T-helper 17 cell (primary cell): Measurements from ENCODE around the gene ANO9. TPM values are rescaled to one million over a fixed set of nuclear protein-coding genes. Genes with fewer than 3 reads are reported as not detected.
"Not testable (repeated sequence)": the region's sequence is repeated elsewhere in the genome, so short reads cannot be mapped to it uniquely, and the experiment has no call there.

Experiments used
- ATAC-seq: fragments of 150-1000 bp; cut with Tn5 transposase; 2 replicates; pipeline ENCODE4 v1.10.0; 2021; ENCODE audit warnings: mild to moderate bottlenecking, moderate library complexity
- DNase-seq, 3 donors: peaks; one replicate each; pipeline versions ENCODE4 v3.0.0 to v3.0.0-alpha.2; 2020 to 2021
- H3K9me3 ChIP-seq: one replicate; pipeline ENCODE4 v1.7.0; 2013; ENCODE audit warnings: low read length, mild to moderate bottlenecking; ENCODE audit not compliant: control insufficient read depth, poor library complexity, severe bottlenecking
- H3K27ac Mint-ChIP-seq: one replicate; pipeline ENCODE4 v1.8.0; 2022; ENCODE audit warnings: mild to moderate bottlenecking, moderate library complexity, mixed read lengths
- H3K27me3 Mint-ChIP-seq: one replicate; pipeline ENCODE4 v1.8.0; 2022; ENCODE audit warnings: mixed read lengths
- H3K36me3 Mint-ChIP-seq: one replicate; pipeline ENCODE4 v1.8.0; 2022; ENCODE audit warnings: low read depth, mixed read lengths
- H3K4me1 Mint-ChIP-seq: one replicate; pipeline ENCODE4 v1.8.0; 2022; ENCODE audit warnings: mild to moderate bottlenecking, mixed read lengths
- H3K4me3 Mint-ChIP-seq: one replicate; pipeline ENCODE4 v1.8.0; 2022; ENCODE audit warnings: mild to moderate bottlenecking, moderate library complexity, mixed read lengths
- total RNA-seq, 4 donors: library from RNA in 2 of 4; stranded (reverse) in 2 of 4; gene quantifications; one replicate each; pipeline ENCODE4 v1.2.3 and lab custom pipeline; 2022 to 2026

ANO9 gene
- total RNA-seq, 2 donors from 2014 or later: 131 to 165 TPM

DNA sequence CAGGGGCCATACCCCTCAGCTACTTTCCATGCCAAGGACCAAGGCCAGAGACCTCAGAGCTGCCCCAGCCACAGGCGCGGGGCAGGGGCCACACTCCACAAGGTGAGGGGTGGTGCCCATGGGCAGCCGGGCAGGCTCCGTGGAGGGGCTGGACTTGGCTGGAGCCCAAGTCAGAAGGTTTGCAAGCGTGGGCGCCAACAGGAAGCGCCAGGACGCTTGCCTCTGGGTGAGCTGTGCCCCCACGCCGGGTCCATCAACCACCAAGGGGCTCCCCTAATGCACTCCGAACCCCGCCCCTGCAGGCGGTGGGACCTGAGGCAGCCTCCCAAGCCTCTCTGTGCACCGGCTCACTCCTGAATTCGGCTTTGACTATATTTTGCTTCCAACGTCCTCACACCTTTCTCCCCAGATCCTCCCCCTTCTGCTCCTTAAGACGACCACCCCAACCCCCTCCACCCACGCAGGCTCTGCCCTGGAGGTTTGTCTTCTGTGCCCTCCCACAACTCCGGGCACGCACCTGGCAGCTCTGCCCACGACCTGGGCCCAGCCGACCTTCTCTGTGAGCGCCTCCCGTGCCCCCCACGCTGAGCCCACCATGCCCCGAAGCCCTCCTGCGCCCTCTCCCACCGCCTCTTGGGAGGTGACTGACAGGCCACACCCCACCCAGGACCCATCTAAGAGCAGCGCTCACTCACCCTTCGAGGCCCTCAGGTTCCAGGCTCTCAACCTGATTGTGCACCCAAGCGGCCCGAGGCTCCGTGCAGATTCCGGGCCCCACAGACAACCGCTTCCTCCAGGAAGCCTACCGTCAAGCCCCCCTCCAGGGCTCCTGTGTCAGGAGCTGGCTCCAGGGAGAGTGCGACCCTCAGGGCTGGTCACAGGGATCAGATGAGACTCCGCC is 50.4 kb downstream of the ANO9 start:
- peaks cover 3% of the 10 kb centered on the region for H3K4me1 Mint-ChIP-seq
- ATAC-seq (no peak), DNase-seq (no peak)

DNA sequence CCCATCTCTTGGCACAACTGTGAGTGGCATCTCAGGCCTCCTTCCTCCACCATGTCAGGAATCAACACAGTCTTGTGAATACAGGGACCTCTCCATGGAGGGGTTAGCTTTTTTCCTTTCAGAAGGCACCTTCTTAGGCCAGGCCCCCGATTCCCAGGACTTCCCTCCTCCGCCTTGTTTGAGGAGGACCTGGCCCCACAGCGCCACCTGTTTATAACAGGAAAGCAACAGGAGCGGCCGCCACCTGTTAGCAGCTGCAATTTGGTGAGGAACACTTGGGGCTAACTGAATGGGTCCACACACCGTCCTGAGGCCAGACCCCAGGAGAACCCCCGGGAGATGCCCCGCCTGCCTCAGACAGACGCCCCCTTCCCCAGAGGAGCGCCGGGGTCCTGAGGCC is 51.6 kb downstream of the ANO9 start:
- H3K4me1 Mint-ChIP-seq: peaks cover 3% of the 10 kb centered on the region
- H3K27me3 Mint-ChIP-seq: no peaks in the 10 kb centered on the region
- no peak for DNase-seq
- no peaks in the 10 kb centered on the region for H3K36me3 Mint-ChIP-seq
- peak overlapping the region; percentile 41 for H3K27ac Mint-ChIP-seq
- ATAC-seq: no peak
- H3K4me3 Mint-ChIP-seq: no peak overlapping the region
- no peaks in the 10 kb centered on the region for H3K9me3 ChIP-seq

More for the DNA sequence above, 50.4 kb downstream of the ANO9 start:
- no peaks in the 10 kb centered on the region for H3K9me3 ChIP-seq
- no peaks in the 10 kb centered on the region for H3K27me3 Mint-ChIP-seq
- no peak overlapping the region for H3K4me3 Mint-ChIP-seq
- no peak overlapping the region for H3K27ac Mint-ChIP-seq
- no peaks in the 10 kb centered on the region for H3K36me3 Mint-ChIP-seq

DNA sequence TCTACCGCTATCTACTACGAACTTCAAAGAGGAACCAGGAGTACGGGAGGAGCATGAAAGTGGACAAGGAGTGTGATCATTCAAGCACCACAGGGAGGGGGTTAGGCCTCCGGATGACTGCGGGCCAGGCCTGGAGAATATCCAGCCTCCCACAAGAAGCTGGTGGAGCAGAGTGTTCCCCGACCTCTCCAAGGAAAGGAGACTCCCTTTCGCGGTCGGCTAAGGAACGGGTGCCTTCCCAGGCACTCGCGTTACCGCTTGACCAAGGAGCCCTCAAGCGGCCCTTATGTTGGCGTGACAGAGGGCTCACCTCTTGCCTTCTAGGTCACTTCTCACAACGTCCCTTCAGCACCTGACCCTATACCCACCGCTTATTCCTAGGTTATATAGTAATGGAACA is 52.4 kb downstream of the ANO9 start:
- not testable (repeated sequence) for H3K27ac Mint-ChIP-seq, H3K9me3 ChIP-seq, H3K27me3 Mint-ChIP-seq, ATAC-seq, DNase-seq, H3K36me3 Mint-ChIP-seq, H3K4me3 Mint-ChIP-seq, H3K4me1 Mint-ChIP-seq

DNA sequence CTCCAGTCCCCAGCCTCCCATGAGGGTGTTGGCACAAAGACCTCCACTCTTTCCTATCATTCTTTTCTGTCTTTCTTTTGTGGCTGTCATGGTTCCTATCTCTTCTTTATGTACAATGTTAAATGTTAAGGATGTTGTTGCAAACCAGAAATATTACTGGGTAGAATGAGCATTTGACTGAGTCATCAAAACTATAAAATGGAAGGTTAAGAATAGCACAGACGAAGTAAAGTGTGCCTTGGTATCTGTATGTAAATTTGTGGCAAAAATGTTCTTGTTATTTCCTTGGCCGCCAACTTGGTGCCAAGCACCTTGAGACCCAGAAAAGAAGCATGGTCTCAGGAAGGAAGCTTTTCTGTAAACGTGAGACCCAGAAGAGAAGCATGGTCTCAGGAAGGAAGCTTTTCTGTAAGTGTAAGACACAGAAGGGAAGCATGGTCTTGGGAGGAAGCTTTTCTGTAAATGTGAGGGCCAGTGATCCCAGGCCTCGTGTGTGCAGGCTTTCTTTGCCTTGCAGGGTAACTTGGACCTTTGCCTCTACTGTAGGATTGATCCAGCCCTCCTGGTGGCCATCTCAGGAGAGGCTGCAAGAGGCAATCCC is 54.5 kb downstream of the ANO9 start:
- no peaks in the 10 kb centered on the region for H3K9me3 ChIP-seq
- ATAC-seq (no peak), DNase-seq (no peak)
- Mint-ChIP-seq H3K36me3 (no peaks in the 10 kb centered on the region), H3K4me1 (peaks cover 11% of the 10 kb centered on the region), H3K4me3 (no peak overlapping the region), H3K27ac (no peak overlapping the region), H3K27me3 (peaks cover 7% of the 10 kb centered on the region)

DNA sequence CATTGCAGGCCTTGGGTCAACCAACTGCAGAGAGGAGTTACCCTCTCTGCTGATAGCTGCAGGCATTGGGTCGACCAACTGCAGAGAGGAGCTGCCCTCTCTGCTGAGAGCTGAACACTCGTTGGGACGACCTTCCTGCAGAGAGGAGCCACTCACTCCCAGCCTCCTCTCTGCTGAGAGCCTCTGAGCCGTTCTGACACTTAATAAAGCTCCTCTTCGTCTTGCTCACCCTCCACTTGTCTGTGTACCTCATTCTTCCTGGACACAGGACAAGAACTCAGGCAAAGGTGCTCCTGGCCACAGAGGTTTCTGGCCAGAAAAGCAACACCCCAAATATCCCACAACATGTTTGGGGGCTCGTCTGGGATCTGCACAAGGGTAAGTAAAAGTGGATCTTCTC is 55.3 kb downstream of the ANO9 start:
- no peaks in the 10 kb centered on the region for H3K9me3 ChIP-seq
- Mint-ChIP-seq H3K4me3 (no peak overlapping the region), H3K4me1 (peaks cover 13% of the 10 kb centered on the region), H3K36me3 (no peaks in the 10 kb centered on the region), H3K27ac (no peak overlapping the region), H3K27me3 (peaks cover 7% of the 10 kb centered on the region)
- ATAC-seq (no peak), DNase-seq (no peak)

DNA sequence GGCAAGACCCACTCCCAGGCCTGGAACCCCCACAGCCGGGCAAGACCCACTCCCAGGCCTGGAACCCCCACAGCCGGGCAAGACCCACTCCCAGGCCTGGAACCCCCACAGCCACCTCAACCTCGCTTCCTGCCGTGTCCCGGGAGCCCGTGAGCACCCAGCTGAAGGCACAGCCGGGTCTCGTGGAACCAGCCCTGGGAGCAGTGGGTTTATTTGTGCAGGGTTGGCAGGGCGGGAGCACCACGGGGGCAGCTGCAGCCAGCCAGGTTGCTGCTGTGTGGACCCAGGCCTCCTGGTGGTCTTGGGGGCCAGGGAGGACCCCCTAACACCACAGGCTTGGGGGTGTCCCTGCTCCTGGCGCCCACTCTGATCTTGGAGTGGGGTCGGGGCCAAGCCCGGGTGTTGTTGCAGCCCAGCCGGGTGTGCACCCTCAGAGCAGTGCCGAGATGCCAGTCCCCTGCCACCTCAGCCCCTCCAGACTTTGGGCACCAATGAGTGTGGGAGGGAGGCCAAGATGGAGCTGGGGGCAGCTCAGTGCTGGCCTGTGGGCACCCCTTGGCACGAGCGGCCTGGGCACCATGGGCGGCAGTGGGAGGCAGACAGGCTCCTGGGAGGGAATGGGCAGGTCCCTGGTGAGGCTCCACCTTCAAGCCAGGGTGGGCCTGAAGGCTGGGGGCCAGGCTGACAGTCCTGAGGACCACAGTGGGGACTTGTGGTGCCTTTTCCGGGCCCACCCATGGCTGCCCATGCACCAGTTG is 56.0 kb downstream of the ANO9 start:
- ATAC-seq: no peak
- H3K4me1 Mint-ChIP-seq: peaks cover 13% of the 10 kb centered on the region
- no peaks in the 10 kb centered on the region for H3K36me3 Mint-ChIP-seq
- no peaks in the 10 kb centered on the region for H3K9me3 ChIP-seq
- no peak overlapping the region for H3K27ac Mint-ChIP-seq
- DNase-seq: no peak
- H3K4me3 Mint-ChIP-seq: no peak overlapping the region
- H3K27me3 Mint-ChIP-seq: peaks cover 7% of the 10 kb centered on the region

DNA sequence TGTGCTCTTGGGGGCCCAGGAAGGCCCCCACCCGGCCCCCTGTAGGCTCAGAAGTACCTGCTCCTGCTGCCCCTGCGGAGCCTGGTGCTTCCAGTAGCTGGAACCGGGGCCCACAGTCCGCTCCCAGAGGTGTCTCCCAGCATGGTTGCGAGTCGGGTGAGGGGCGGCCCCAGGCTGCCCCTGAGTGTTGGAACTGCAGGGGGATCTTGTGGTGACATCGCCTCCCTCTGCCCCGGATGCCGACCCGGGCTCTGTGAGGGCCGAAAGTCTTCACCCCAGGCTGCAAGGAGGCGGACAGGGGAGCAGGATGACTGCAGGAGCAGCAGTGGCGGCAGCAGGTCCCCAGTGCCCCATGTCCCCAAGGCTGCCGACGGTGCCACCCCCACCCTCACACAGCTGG is 57.3 kb downstream of the ANO9 start:
- Mint-ChIP-seq H3K27ac (no peak overlapping the region), H3K27me3 (peaks cover 7% of the 10 kb centered on the region), H3K4me1 (peaks cover 13% of the 10 kb centered on the region), H3K36me3 (no peaks in the 10 kb centered on the region), H3K4me3 (no peak overlapping the region)
- DNase-seq (no peak), ATAC-seq (no peak)
- H3K9me3 ChIP-seq: no peaks in the 10 kb centered on the region

DNA sequence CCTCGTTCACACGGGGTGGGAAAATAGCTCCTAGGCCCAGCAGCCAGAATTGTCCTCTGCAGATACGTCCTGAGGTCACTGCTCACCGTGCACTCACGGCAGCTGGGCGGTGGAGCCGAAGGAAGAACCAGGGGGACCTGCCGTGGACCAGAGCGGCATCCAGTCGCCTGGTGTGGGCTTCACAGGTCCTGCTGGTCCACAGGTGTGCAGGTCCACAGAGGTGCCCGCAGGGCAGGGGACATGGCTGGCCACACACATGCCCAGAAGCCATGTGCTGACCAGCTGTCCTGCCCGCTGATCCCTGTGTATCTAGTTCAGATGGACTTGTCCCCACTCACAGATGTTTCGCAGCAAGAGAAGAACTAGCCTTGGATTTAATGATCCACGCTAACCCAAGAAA is 58.4 kb downstream of the ANO9 start:
- DNase-seq (no peak), ATAC-seq (no peak)

DNA sequence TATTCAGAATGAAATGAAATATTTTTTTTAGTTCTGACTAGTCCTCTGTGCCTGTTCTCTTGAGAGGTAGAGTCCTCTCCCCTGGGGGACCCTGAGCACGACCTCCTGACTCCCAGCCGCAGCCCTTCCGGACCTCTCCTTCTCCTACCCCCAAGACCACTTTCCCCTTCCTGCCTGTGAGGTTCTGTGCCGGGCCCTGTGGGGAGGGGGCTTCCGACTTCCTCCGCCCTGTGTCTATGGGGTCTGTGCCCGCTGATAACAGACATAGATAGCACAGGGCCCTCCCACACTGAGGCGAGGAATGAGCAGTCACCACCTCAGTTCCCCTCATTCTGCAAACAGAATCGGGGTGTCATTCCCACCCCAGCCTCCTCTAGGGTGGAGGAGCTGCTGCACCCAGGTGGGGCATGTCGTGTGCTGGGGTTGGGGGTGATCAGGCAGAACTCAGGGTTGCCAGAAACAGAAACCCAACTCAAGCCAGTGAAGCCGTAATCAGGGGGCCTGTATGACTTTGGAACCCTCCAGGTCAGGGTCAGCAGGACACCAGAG is 59.7 kb downstream of the ANO9 start:
- H3K9me3 ChIP-seq: no peaks in the 10 kb centered on the region
- Mint-ChIP-seq H3K27ac (no peak overlapping the region), H3K27me3 (peaks cover 7% of the 10 kb centered on the region), H3K4me1 (peaks cover 14% of the 10 kb centered on the region), H3K4me3 (no peak overlapping the region), H3K36me3 (no peaks in the 10 kb centered on the region)
- DNase-seq: no peak
- ATAC-seq: no peak

More for the DNA sequence above, 58.4 kb downstream of the ANO9 start:
- Mint-ChIP-seq H3K4me1 (peaks cover 15% of the 10 kb centered on the region), H3K27me3 (peaks cover 7% of the 10 kb centered on the region), H3K27ac (no peak overlapping the region), H3K36me3 (no peaks in the 10 kb centered on the region), H3K4me3 (no peak overlapping the region)
- H3K9me3 ChIP-seq: no peaks in the 10 kb centered on the region

DNA sequence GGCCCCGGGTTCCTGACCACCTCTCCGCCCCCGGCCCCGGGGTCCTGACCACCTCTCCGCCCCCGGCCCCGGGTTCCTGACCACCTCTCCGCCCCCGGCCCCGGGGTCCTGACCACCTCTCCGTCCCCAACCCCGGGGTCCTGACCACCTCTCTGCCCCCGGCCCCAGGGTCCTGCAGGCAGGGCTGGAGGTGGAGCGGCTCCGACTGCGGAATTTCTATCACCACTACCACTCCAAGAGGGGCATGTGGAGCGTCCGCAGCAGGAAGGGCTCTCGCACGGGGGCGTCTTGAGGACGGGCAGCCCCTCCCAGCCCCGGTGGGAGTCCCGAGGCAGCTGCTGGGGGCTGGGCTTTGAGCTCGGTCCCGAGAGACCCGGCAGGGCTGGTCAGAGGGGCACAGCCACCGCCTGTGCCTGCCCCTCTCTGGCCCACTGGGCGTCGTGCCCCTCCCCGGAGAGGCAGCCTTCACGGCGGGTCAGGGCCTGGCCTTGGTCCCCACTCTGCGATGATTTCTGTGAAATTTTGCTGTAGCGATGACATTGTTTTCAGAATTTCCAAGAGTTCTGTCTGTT is 60.2 kb downstream of the ANO9 start:
- H3K9me3 ChIP-seq: no peaks in the 10 kb centered on the region
- ATAC-seq: no peak
- Mint-ChIP-seq H3K4me3 (no peak overlapping the region), H3K27ac (no peak overlapping the region), H3K36me3 (no peaks in the 10 kb centered on the region), H3K4me1 (peaks cover 14% of the 10 kb centered on the region), H3K27me3 (peaks cover 7% of the 10 kb centered on the region)
- no peak for DNase-seq

DNA sequence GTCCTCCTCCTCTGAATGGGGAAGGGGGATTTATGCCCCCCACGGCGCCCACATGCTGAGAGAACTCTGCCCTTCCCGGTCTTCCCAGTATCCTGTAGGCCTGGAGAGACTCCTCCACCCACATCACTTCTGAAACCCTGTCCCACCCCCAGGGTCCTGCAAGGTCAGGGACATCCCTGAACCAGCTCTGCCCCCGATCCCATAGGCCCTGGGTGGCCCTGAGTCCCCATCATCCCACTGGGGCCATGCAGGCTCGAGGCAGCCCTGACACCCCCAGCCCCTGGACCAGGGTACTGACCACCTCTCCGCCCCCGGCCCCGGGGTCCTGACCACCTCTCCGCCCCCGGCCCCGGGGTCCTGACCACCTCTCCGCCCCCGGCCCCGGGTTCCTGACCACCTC is 60.8 kb downstream of the ANO9 start:
- ATAC-seq: no peak
- Mint-ChIP-seq H3K27ac (no peak overlapping the region), H3K4me3 (no peak overlapping the region), H3K36me3 (no peaks in the 10 kb centered on the region), H3K4me1 (peaks cover 14% of the 10 kb centered on the region), H3K27me3 (peaks cover 7% of the 10 kb centered on the region)
- no peak for DNase-seq
- H3K9me3 ChIP-seq: no peaks in the 10 kb centered on the region

DNA sequence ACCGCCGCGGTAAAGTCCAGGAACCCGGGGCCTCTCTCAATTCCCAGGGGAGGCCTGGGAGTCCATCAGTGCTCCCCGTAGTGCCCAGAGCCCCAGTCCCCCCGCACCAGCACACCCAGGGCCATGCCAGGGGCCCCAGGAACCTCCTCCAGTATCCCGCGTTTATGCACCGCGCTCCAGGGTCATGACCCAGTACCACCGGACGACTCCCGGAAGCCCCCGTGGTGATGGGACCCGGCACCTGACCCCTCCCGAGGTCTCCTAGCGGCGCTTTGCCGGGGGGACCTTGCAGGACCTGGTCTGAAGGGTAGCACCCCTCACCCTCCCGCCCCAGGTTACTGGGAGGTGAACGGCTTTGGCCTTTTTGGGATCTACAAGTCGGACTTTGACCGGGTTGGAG is 61.3 kb downstream of the ANO9 start:
- H3K27me3 Mint-ChIP-seq: peaks cover 7% of the 10 kb centered on the region
- peaks cover 14% of the 10 kb centered on the region for H3K4me1 Mint-ChIP-seq
- H3K9me3 ChIP-seq: no peaks in the 10 kb centered on the region
- H3K4me3 Mint-ChIP-seq: no peak overlapping the region
- H3K27ac Mint-ChIP-seq: no peak overlapping the region
- H3K36me3 Mint-ChIP-seq: no peaks in the 10 kb centered on the region
- ATAC-seq (no peak), DNase-seq (no peak)

DNA sequence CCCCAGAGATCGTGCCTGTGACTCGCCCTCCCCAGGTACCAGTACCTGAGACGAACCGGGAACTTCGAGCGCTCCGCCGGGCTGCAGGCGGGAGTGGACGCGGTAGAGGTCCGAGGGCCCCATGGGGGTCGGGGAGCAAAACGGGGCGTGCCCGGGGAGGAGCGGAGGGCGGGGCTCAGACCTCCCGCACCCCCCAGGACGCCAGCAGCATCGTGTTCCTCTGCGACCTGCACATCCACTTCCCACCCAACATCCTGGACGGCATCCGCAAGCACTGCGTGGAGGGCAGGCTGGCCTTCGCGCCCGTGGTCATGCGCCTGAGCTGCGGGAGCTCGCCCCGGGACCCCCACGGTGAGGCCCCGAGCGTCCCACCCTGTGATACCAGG is 61.7 kb downstream of the ANO9 start:
- no peak overlapping the region for H3K4me3 Mint-ChIP-seq
- ATAC-seq (no peak), DNase-seq (no peak)
- H3K36me3 Mint-ChIP-seq: no peaks in the 10 kb centered on the region
- no peaks in the 10 kb centered on the region for H3K9me3 ChIP-seq
- H3K27ac Mint-ChIP-seq: no peak overlapping the region
- H3K27me3 Mint-ChIP-seq: peaks cover 7% of the 10 kb centered on the region
- H3K4me1 Mint-ChIP-seq: peaks cover 14% of the 10 kb centered on the region
